ENCODE results near the gene RUNX1.

Gene RUNX1

DNA sequence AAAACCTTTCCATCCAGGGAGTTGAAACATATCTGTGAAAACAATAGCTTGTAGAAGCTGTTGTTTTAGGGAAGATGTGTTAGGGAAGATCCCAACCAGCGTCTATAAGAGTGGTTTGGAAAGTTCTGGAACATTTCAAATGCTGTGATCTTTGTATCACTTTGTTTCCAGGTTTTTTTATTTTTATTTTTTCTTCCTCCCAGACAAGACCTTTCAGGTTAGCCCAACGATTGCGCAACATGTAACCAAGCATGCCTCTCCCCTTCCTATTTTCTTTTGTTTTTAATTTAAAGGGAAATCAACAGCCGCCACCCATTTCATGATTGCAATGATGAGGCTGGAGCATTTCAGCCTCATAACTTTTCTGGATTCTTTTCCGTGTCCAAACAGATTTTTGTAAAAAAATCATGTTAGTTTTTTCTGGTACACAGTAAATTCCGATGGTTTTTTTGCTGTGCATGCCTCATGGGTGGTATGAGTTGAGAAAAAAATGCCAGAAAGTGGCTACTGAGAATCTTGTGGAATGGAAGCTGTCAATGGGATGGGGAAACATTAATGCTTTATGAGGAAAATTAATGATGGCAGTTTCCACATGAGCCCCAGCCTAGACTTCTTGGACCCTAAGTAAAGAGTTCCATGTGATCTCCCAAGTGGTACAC lies 109.3 kb downstream of the RUNX1 start:
- DNase-seq: no peak

DNA sequence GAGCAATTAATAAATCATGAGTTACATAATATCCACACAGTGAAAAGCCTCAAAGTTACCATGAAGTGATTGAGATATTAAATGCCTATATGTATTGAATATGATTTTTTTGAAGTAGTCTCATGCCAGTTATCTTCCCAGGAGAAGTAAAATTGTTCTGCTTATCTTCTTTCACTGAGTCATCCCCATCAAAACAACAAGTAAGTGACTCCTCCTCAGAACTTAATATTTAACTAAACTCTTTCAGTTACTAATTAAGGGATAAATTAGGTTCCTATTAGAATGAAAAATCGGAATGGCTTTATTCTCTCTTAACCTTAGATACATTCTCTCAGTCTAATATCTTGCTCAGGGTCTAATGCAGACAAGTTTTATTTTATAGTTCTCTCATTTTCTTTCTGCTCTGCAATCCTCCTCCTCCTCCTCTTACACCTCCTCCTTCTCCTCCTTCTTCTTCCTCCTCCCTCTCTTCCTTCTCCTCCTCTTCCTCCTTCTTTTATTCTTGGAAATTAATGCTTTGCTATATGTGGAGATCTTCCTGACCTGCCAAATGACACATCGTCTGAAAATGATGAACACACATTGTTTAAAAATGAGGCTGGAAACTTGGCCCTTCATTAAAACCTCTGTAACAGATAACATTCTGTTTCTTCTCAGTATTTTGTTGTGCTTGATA lies 110.9 kb downstream of the RUNX1 start:
- DNase-seq: no peak

DNA sequence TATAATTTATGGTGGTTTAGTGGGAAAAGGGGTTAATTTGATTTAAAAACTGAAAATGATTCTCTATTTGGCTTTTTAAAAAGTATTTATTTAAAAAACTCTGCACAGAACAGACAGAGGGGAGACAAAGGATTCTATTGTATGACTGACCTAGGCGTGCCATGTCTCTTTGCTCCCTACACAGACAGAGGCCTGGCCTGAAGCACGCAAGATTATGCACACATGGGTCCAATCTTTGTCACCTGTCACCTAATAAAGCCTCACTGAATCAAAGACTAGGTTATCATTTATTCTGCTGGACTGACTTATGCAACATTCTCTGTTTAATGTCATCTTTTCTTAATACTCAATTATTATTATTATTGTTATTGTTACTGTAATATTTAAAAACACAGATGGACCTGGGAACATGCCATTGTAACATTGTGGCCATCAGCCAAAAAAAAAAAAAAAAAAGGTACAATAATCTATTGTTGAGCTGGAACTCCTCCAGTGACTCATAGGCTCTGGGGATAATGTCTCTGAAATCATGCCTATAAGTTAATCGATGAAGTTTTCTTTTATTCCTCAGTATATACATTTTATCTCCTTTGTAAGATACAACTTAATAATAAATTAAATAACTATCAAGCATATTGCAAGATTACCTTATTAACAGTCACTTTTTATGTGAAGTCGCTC lies 112.1 kb downstream of the RUNX1 start:
- no peak for DNase-seq

DNA sequence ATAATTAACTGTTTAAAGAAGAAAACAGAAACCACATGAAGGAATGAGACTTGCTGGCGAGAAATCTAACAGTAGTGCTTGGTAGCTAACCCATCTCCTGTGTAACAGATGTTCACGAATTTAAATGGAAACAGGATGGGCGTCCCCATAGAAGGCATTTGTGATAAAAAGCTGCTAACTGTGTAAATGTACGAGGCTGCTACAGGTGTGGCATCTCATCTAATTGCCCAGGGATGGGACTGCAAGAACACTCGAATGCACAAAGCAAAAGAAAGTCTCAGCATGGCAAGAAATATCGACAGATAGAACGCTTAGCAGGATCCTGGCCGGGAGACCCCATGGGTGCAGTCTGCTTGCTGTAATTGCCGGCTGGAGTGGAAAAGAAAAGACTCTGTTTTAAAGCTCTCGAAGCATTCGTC lies 112.7 kb downstream of the RUNX1 start:
- DNase-seq: no peak

DNA sequence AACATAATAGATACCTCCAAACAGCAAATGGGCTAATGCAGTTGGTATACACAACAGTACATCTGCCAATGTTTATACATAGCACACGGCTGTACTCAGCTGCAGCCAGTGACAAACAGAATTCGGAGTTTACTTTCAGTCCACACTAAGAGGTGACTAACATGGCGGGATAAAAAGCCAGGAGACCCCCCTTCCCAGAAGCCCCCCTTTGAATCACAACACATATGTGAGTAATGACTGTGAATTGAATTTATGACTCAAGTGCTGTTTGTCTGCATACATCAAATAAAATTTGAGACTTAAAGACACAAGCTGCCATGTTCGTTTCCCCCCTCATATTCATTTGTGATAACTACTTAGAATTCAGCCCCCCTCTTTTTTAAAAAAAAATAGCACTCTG lies 113.2 kb downstream of the RUNX1 start:
- no peak for DNase-seq

DNA sequence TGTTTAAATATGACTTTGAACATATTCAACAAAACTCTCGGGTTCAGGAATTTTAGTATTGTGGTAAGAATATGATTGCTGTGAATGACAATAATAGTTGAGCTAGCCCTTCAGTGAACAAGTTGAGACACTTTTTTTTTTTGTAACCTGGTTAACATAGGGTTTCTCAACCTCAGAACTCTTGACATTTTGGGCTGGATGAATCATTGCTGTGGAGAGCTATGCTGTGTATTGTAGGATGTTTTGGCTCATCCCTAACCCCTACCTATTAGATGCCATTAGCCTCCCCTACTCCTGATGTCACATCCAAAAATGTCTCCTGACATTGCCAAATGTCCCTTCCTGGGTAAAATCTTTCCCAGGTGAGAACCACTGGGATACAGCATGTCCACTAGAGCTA lies 113.7 kb downstream of the RUNX1 start:
- DNase-seq: no peak

DNA sequence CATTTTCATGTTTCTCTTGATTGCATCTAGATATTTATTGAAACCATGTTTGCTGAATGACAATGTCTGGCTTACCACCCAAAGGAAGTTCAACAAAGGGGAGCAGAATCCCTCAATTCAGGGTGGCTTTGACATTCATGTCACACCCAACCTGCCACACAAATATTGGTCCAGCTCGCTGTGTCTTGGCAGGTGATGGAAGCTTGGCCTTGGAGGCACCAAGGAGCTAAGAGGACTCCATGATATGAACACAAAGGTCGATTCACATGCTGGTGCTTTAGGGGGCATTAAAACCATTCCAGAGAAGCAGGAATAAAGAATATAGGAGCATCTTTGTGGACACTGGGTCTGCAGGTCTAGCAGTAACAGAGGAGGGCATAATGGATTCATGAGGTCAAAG lies 114.8 kb downstream of the RUNX1 start:
- DNase-seq: no peak

DNA sequence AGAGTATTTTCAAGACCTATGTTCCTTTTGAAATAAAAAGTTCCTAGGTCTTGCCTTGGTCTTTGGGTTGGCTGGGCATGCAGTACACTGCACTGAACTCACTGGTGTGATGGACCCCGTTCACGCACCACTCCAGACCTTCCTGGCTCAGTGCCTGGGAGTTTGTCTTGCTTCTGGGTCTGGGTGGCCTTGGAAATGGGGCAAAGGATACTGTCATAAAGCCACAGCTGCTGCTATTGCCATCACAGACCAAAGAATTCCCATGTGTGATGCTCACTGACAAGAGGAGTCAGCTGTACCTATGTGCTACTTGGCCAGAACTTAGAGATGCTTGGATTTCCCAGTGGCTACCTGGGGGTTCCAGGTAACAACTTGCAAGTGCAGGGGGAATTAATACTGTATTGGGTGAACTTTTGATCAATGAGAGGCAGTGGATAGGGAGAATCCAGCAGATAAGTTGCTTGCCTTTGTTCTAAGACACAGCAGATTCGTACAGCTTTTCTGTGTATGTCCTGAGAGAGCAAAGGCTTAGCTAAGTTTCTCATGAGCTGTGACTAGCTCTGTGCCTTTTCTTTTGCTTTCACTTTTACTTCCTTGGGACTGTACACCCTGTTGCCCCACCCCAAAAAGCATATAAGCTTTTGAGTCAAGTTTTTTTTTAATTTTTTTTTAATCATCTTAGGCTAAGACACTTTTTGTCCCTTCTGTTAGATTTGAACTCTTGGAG lies 115.3 kb downstream of the RUNX1 start:
- no peak for DNase-seq

DNA sequence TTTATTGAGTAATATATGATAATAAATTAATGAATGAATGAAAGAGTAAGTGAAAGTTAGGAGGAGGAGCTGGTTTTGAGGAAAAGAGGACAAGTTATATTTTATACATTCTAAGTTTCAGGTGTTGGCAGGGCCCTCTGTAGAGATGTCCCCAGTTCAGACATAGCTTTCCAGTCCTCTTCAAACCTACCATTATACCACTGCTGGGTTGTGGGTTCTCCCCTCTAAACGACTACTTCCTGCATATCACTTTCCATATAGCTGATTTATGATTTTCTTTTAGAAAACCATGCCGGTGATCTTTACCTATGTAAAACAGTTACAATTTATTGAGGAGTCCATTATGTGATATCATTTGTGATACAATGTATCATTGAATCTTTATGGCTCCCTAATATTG lies 116.9 kb downstream of the RUNX1 start:
- no peak for DNase-seq

DNA sequence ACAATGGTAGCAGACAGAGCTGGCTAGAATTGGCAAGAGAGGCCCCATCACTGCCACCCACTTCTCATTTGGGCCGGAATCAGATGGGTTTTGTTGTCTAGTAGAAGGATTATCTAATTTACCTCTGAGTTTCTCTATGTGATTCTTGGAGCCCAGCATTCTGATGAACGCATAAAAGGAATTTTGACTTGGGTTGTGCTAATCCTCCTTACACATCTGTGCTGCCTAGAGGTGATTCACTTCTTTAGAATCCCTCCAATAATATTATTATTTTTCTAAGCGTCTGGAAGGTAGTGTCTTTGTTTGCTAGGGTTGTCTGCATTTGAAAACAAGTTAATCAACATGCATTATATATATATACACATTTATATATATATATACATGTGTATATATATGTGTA lies 118.1 kb downstream of the RUNX1 start:
- DNase-seq: no peak

DNA sequence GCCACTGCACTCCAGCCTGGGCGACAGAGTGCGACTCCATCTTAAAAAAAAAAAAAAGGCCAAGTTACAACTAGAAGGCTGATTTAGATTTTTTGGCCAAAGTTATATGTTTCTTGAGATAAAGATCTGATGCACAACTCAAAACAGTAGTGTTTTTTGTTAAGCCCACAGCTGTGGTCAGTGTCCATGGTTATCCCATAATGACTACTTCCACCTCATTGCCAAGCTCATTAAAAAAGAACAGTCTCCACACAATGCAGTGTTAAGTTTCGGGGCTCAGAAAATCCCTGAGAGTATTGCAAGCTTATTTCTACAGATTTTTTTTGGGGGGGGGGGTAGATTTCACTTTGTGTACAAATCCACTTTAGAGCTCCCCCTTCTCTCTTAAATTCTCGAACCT lies 120.5 kb downstream of the RUNX1 start:
- no peak for DNase-seq

DNA sequence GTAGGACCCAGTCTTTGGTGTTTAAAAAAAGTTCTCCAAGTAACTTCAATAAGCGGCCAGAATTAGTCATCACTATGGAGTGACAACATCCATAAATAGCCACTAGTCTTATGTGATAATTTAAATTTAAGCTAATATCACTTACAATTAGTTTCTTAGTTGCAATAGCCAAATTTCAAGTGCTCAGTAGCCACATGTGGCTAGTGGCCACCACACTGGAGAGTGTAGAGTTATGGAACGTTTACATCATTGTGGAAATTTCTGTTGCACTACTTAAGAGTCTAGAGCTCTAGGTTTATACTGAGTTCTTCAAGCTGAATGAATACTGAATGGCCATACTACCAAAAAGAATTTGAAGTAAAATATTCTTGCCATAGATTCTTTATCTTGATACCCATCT lies 121.1 kb downstream of the RUNX1 start:
- no peak for DNase-seq

DNA sequence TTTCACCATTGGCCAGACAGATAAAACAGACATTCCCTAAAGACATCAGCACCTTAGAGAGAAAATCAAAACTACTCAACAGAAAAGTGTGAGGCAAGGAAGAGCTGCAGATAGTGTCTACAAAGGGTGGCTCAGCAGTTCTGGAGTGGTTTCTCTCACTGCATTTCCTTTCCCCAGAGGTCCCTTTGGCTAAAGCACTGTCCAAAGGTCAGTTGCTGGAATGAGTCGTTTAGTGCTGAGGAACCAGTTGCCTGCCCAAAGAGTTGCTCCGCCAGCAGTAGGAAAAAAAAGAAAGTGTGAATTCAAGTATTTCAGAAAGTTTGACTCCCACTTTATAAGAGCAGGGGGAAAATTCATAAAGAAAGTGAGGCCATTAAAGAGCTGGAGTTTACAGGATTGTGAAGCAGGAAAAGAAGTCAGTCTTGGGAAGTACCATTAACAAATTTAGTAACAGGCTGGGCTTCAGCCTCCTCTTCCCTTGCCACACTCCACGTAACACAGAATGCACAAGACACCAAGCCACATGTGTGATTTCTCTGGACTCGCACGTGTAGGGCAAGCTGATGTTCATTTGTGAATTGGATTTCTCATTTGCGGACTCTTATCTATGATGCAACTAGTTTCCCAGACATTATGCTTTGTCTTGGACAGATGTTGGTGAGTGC lies 122.2 kb downstream of the RUNX1 start:
- DNase-seq: no peak

DNA sequence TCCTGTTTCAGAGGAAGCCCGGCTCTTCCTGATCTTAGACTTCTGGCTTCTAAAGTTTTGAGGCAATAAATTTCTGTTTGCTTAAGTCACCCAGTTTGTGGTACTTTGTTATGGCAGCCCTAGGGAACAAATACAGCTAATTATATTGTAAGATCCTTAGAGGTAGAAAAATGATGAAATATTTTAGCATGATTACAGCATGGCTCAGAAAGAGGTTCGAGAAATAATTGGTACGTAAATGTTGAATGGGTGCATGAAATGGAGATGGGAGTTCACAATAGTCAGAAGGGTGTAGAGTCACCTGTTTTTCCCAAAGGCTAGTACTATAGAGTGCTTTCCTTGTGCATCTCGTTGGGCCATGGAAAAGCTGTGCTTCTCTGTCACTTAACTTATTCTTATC lies 123.5 kb downstream of the RUNX1 start:
- no peak for DNase-seq

DNA sequence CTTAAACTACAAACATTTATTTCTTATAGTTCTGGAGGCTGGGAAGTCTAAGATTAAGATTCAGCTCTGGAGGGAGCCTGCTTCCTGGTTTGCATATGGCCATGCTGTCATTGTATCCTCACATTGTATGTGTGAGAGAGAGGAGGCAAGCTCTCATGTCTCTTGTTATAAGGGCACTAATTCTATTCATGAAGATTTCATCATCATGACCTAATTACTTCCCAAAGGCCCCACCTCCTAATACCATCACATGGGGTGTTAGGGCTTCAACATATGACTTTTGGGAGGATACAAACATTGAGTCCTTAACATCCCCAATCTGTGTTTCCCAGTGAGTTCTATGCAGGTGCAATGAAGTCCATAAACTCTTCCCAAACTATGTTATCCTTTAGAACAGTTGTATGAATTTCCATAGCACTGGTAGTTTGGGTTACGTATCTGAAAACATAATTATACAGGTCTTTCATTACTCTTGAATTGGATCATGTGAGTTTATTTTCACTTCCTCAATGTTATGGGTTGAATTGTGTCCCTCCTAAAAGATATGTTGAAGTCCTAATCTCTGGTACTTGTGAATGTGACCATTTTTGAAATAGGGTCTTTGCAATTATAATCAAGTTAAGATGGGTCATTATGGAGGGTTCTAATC lies 124.2 kb downstream of the RUNX1 start:
- DNase-seq: no peak

DNA sequence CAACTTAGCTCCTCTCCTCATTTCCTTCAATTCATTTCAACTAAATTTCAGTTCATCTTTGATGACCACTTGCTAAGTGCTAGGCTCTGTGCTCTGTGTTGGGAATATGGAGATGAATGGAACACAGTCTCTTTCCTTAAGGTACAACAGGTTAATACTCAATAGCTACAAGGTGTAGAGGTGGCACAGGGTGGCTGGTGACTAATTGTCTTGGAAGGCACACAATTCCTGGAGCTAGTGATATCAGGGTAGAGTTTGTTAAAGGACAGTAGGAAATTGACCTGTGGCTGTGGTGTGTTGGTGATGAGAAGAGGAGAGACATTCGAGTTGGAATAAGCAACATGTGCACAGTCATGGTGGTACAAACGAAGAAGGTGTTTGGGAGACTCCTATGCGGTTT lies 124.9 kb downstream of the RUNX1 start:
- no peak for DNase-seq

DNA sequence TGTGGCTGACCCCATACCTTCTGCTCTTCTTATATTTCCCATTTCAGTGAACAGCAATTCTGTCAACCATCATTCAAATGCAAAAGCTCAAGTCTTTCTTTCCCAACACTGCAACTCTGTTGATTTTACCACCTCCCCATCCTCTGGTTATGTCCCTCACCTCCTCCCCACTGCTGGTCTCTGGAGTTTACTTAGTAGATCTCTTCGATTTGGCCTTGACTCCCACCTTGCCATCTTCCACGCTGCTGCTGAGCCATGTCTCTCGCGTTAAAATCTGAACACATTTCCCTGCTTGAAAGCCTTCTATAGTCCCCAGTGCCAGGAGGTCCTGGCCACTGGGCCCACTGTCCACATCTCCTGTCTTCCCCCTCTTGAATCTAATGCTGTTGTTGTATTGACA lies 125.5 kb downstream of the RUNX1 start:
- DNase-seq: no peak

DNA sequence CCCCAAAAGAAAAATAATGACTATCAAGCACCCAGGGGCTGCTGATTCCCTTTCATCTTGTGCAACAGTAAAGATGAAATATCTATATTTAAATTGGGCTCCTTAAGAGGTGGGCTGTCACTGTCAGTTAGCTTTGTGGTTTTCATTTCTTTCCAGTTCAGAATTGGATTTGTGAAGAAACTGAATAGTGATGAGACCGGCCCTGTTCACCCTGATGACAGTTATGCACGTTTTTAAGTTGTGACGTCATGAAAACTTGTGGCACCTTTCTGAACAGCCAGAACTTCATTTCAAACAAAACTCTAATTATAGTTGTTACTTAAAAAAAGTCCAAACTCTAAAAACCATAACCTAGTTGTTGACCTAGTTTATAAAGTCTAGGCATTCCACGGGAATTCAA lies 125.9 kb downstream of the RUNX1 start:
- DNase-seq: no peak

DNA sequence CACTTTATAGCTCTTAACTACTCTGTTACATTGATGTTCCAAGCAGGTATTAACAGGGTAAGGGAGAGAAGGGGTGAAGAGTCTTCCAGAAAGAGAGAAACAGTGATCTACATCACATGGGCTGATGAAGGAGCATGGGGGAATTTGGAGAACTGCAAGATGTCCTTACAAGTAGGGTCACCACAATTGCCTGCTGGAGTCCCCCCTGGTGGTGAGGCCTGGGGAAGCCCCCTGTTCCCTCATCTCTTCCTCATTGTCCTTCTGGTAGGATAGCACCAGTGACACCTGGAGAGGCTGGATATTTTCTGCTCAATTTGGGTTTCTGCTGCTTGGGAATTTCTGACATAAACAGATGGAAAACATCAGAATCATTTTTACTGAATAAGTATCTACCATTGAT lies 126.6 kb downstream of the RUNX1 start:
- no peak for DNase-seq

DNA sequence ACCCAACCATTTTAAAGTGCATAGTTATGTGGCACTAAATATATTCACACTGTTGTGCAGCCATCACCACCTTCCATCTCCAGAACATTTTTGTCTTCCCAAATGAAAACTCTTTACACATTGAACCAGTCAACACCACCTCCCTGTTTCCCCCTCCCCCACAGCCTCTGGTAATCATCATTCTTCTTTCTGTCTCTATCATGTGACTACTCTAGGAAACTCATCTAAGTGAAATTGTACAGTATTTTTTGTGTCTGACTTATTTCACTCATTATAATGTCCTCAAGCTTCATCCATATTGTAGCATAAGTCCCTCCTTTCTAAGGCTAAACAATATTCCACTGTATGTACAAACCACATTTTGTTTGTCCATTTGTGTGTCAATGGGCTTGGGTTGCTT lies 128.0 kb downstream of the RUNX1 start:
- no peak for DNase-seq

DNA sequence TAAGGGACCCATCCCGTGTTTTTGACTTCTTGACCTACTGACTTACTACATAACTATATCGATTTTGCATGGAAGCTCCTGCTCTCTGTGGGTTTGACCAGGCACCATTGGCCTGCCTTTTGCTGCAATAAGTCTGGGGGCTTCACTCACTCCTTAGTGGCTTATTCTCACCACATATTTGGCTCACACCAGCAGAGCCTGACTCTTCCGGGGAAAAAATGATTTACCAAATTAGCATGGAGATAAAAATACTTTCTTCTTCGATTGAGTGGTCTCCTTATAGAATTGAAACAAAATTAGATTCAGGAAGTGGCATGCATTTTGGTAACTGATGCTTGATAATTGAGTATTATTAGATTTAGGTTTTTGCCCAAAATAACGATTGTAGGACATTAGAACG lies 129.7 kb downstream of the RUNX1 start:
- DNase-seq: no peak

DNA sequence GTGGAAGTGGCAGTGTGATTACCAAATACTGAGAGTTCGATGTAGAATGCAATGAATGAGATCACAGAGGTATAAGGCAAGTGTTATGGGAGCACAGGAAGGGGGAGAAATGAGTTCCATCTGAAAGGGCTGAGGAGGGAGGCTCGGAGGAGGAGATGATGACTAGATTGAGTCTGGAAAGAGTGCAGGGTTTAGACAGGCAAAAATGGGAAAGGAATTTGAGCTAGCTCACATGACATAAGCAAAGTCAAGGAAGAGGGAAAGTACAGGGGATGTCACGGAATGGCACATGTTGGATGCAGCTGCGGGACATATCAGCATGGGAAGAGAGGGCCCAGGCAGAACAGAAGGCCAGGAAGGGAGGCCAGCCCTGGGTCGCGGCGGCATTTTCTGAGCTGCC lies 132.7 kb downstream of the RUNX1 start:
- no peak for DNase-seq

DNA sequence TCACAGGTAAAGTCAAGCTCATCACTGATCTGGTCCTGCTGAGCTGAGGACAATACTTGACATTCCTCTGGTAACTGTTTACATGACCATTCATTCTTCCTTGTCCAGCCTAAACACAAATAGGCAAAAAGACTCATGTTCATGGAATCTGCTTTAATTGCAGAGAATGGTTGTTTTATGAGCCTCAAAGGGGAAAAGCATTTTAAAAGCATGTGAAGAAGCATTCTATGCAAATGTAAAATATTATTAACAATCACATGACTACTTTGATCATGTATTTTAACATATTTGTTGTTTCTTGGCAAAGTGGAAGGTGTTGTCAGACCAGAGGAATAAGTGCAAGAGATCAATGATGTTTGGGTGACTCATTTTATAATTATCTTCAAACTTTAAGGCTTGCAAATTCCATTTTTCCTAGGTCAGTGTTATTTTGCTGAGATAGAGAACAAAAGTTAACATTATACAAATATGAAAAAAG lies 133.7 kb downstream of the RUNX1 start:
- DNase-seq: no peak

Measured in AML-193 (cell line).